Upper lobe of right lung (tissue), 1 donor: ENCODE measurements around the gene PGAM1. TPM values are rescaled to one million over a fixed set of nuclear protein-coding genes. Genes with fewer than 3 reads are reported as not detected.

Experiments used
- ATAC-seq: fragments of 200-7000 bp; cut with Tn5 transposase; one replicate; pipeline ENCODE4 v1.9.1; 2020; ENCODE audit warnings: mild to moderate bottlenecking, moderate library complexity
- DNase-seq: peaks from one replicate; pipeline ENCODE4 v3.0.0-alpha.2; 2020
- H3K27ac ChIP-seq: fragments of 200-600 bp; one replicate; pipeline ENCODE4 v1.8.0; 2022
- H3K27me3 ChIP-seq: fragments of 200-600 bp; one replicate; pipeline ENCODE4 v1.8.0; 2022; ENCODE audit warnings: mild to moderate bottlenecking
- H3K36me3 ChIP-seq: fragments of 200-600 bp; one replicate; pipeline ENCODE4 v1.8.0; 2022
- H3K4me1 ChIP-seq: fragments of 200-600 bp; one replicate; pipeline ENCODE4 v1.8.0; 2022
- H3K4me3 ChIP-seq: fragments of 200-600 bp; one replicate; pipeline ENCODE4 v1.8.0; 2022; ENCODE audit warnings: mild to moderate bottlenecking
- H3K9me3 ChIP-seq: fragments of 200-600 bp; one replicate; pipeline ENCODE4 v1.8.0; 2022
- intact Hi-C: fragments of 100-400 bp; cut with DNase I; formaldehyde crosslinking; loops from one replicate; pipeline ENCODE4 v1.11.0; 2022
- total RNA-seq: library from RNA; stranded (reverse); fragmentation: NEBNext Ultra II Directional; extraction: Animal tissue kit (Norgen Biotek cat#: 25700); gene quantifications from one replicate; pipeline ENCODE4 v1.2.1, GENCODE V29; 2021
- TF ChIP-seq, protein P1 (sequence below): fragments of 200-600 bp; IDR thresholded peaks from one replicate; pipeline ENCODE4 v1.8.0; 2022; ENCODE audit warnings: antibody characterized with exemption
- donor health status: DM: no; HTN: yes; CAD: no; lungs with severe emphysema.

The PGAM1 gene
- total RNA-seq, 1 donor from 2014 or later = 139 TPM

- peaks cover 66% of the 10 kb centered on the region for H3K36me3 ChIP-seq
- no peak overlapping the region for H3K27ac ChIP-seq
- no peaks in the 10 kb centered on the region for H3K9me3 ChIP-seq
- no peak overlapping the region for H3K4me3 ChIP-seq
- ATAC-seq = no peak
- intact Hi-C loops = no loop called here
- H3K4me1 ChIP-seq = no peaks in the 10 kb centered on the region
- no peaks in the 10 kb centered on the region for H3K27me3 ChIP-seq
- TF ChIP-seq, protein P1, sequence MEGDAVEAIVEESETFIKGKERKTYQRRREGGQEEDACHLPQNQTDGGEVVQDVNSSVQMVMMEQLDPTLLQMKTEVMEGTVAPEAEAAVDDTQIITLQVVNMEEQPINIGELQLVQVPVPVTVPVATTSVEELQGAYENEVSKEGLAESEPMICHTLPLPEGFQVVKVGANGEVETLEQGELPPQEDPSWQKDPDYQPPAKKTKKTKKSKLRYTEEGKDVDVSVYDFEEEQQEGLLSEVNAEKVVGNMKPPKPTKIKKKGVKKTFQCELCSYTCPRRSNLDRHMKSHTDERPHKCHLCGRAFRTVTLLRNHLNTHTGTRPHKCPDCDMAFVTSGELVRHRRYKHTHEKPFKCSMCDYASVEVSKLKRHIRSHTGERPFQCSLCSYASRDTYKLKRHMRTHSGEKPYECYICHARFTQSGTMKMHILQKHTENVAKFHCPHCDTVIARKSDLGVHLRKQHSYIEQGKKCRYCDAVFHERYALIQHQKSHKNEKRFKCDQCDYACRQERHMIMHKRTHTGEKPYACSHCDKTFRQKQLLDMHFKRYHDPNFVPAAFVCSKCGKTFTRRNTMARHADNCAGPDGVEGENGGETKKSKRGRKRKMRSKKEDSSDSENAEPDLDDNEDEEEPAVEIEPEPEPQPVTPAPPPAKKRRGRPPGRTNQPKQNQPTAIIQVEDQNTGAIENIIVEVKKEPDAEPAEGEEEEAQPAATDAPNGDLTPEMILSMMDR = no peak
- DNase-seq = no peak
These were observed 32.9 kb upstream of the PGAM1 start for GRCh38 chr10:97393034-97393573.

- Histone ChIP-seq H3K4me1 (peaks cover 13% of the 10 kb centered on the region), H3K27ac (no peak overlapping the region), H3K4me3 (no peak overlapping the region), H3K9me3 (no peaks in the 10 kb centered on the region), H3K27me3 (no peaks in the 10 kb centered on the region), H3K36me3 (peaks cover 46% of the 10 kb centered on the region)
- TF ChIP-seq, protein P1 = no peak
- ATAC-seq = no peak
- intact Hi-C loops = no loop called here
- no peak for DNase-seq
These were observed 29.9 kb upstream of the PGAM1 start for GRCh38 chr10:97396056-97396455.

DNA sequence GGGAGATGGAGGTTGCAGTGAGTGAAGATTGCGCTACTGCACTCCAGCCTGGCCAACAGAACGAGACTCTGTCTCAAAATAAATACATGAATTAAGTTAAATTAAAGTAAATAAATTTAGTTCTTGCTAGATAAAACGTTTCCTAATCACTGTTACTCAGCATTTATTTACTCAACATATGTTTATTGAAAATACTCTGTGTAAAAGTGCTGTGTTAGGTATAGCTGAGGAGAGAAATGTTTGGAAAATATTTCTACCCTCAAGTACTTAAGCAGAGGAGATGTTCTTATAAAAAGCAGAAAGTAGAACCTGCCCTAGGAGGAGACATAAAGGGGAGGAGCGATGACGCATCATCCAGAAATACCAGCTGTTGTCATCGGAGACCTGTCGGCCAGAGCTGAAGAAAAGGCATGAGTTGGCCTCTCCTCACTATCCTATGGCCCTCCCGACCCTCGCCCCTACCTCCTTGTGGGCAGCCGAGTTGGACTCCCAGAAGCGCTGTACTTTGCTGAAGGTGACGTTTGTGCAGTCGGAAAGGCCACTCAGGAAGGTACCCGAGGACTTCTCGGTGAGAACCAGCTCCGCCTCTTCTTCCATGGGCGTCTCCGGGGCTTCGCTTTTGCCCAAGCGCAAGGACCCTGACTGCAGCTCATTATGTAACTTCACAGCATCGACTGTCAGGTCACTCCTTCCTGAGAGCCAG lies 26.0 kb upstream of the PGAM1 start:
- Histone ChIP-seq H3K4me1 (peaks cover 13% of the 10 kb centered on the region), H3K27me3 (no peaks in the 10 kb centered on the region), H3K36me3 (peaks cover 23% of the 10 kb centered on the region), H3K9me3 (no peaks in the 10 kb centered on the region), H3K4me3 (peak overlapping the region; percentile 88), H3K27ac (peak overlapping the region; percentile 92)
- peak; percentile 3 for ATAC-seq
- TF ChIP-seq, protein P1 = no peak
- DNase-seq = no peak
- intact Hi-C loops = no loop called here

GRCh38 chr10:97400665-97401454 lies 25.1 kb upstream of the PGAM1 start, which contains the start of gene RRP12:
Gene RRP12, minus strand, starts transcription at chr10:97401340. Its CDS starts 109 bp downstream, at chr10:97401231.
- ATAC-seq (peak; percentile 99), DNase-seq (peak; percentile 77)
- Histone ChIP-seq H3K36me3 (peaks cover 17% of the 10 kb centered on the region), H3K4me1 (peaks cover 13% of the 10 kb centered on the region), H3K27ac (peak within 1 kb of the TSS; percentile 92), H3K27me3 (no peaks in the 10 kb centered on the region), H3K4me3 (peak within 1 kb of the TSS; percentile 88), H3K9me3 (no peaks in the 10 kb centered on the region)
- TF ChIP-seq, protein P1 = no peak
- intact Hi-C loops = no loop called here

DNA sequence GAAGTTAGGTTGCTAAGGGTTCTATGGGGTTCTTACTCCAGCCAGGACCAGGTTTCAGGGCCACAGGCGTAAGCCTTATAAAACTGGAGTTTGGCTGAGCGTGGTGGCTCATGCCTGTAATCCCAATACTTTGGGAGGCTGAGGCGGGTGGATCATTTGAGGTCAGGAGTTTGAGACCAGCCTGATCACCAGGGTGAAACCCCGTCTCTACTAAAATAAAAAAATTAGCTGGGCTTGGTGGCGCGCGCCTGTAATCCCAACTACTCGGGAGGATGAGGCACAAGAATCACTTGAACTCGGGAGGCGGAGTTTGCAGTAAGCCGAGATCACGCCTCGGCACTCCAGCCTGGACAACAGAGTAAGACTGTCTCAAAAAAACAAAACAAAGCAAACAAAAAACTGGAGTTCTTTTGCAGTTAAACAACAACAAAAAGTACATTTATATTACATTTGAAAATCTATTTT lies 24.5 kb upstream of the PGAM1 start:
- peak overlapping the region; percentile 88 for H3K4me3 ChIP-seq
- DNase-seq (no peak), ATAC-seq (no peak)
- H3K27me3 ChIP-seq = no peaks in the 10 kb centered on the region
- peaks cover 12% of the 10 kb centered on the region for H3K36me3 ChIP-seq
- intact Hi-C loops = no loop called here
- TF ChIP-seq, protein P1 = no peak
- peaks cover 13% of the 10 kb centered on the region for H3K4me1 ChIP-seq
- H3K9me3 ChIP-seq = no peaks in the 10 kb centered on the region
- peak overlapping the region; percentile 92 for H3K27ac ChIP-seq
